ENCODE measurements around the gene IRS1. TPM values are rescaled to one million over a fixed set of nuclear protein-coding genes. Genes with fewer than 3 reads are reported as not detected.
"Not testable (repeated sequence)": the region's sequence is repeated elsewhere in the genome, so short reads cannot be mapped to it uniquely, and the experiment has no call there.

IRS1 gene
- total RNA-seq, 1 donor from 2014 or later: 11.3 TPM

DNA sequence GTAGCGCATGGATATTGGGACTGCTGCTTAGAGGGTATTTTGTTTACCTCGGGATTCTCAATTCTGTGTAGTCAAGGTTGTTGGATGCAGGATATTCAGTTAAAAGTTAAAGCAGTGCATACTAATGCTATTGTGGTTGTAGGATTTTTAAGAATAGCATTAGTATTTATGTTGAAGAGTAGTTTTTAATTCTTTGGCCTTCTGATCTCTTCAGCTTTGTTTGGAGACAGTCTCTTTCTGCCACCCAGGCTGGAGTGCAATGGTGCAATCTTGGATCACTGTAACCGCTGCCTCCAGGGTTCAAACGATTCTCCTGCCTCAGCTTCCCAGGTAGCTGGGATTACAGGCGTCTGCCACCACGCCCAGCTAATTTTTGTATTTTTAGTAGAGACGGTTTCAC lies 37.7 kb upstream of the IRS1 start:
- no peaks in the 10 kb centered on the region for H3K9me3 ChIP-seq
- ATAC-seq: no peak
- no peak for TF ChIP-seq CTCF (IDR thresholded peaks at IDR 0.05)
- no peaks in the 10 kb centered on the region for H3K36me3 ChIP-seq
- peak overlapping the region; percentile 100 for H3K27ac ChIP-seq
- no peaks in the 10 kb centered on the region for H3K27me3 ChIP-seq (ENCODE audit: low read depth)
- no peak for DNase-seq
- H3K4me1 ChIP-seq: peaks cover 36% of the 10 kb centered on the region
- intact Hi-C loops (cut with DNase I): no loop called here
- H3K4me3 ChIP-seq: peak overlapping the region; percentile 82

GRCh38 chr2:226836548-226836885 lies 36.9 kb upstream of the IRS1 start:
- peaks cover 36% of the 10 kb centered on the region for H3K4me1 ChIP-seq
- H3K36me3 ChIP-seq: no peaks in the 10 kb centered on the region
- H3K27me3 ChIP-seq (ENCODE audit: low read depth): no peaks in the 10 kb centered on the region
- ATAC-seq: peak in 1 of 2 donors; percentile 24
- no peak for TF ChIP-seq CTCF (IDR thresholded peaks at IDR 0.05)
- DNase-seq: no peak
- H3K9me3 ChIP-seq: no peaks in the 10 kb centered on the region
- intact Hi-C loops (cut with DNase I): no loop called here
- peak overlapping the region; percentile 82 for H3K4me3 ChIP-seq
- peak overlapping the region; percentile 100 for H3K27ac ChIP-seq

GRCh38 chr2:226835796-226836547 lies 36.4 kb upstream of the IRS1 start, which contains the start of gene RHBDD1:
TSS of gene RHBDD1 (plus strand) at chr2:226836054. CDS start at chr2:226864694, 28,640 bp downstream.
- intact Hi-C loops (cut with DNase I): no loop called here
- no peaks in the 10 kb centered on the region for H3K27me3 ChIP-seq (ENCODE audit: low read depth)
- no peaks in the 10 kb centered on the region for H3K9me3 ChIP-seq
- peak; percentile 96 for DNase-seq
- H3K4me3 ChIP-seq: peak within 1 kb of the TSS; percentile 82
- peak within 1 kb of the TSS; percentile 100 for H3K27ac ChIP-seq
- no peaks in the 10 kb centered on the region for H3K36me3 ChIP-seq
- H3K4me1 ChIP-seq: peaks cover 36% of the 10 kb centered on the region
- peak; percentile 99 for ATAC-seq
- no peak for TF ChIP-seq CTCF (IDR thresholded peaks at IDR 0.05)

DNA sequence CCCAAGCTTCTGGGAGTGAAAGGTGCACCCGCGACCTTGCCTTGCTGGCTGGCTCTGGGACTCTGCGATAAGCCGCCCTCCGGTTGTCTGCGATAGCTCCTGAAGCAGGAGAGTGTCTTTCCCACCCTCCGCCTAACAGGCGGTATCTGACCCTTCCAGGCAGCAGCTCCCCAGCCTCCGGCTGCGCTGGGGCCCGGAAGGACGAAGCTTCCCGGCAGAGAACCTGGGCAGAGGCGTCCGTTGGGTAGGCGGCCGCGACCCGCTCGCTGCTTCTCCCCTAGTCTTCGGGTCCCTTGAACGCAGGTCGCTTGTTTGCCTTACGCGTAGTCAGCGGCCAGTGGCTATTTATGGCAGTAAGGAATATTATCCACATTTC lies 35.8 kb upstream of the IRS1 start:
- DNase-seq (no peak), ATAC-seq (peak; percentile 47 to 58)
- no peak for TF ChIP-seq CTCF (IDR thresholded peaks at IDR 0.05)
- Histone ChIP-seq H3K36me3 (no peaks in the 10 kb centered on the region), H3K9me3 (no peaks in the 10 kb centered on the region), H3K27me3 (ENCODE audit: low read depth) (no peaks in the 10 kb centered on the region), H3K4me3 (peak overlapping the region; percentile 82), H3K4me1 (peaks cover 36% of the 10 kb centered on the region), H3K27ac (peak overlapping the region; percentile 100)
- intact Hi-C loops (cut with DNase I): no loop called here

- DNase-seq; H3K9me3 ChIP-seq; ATAC-seq; H3K36me3 ChIP-seq; H3K27me3 ChIP-seq (ENCODE audit: low read depth); intact Hi-C loops (cut with DNase I); H3K27ac ChIP-seq: not testable (repeated sequence)
- Histone ChIP-seq H3K4me1 (peaks cover 36% of the 10 kb centered on the region), H3K4me3 (peak overlapping the region; percentile 82)
These were observed 35.3 kb upstream of the IRS1 start for GRCh38 chr2:226834880-226835279.

DNA sequence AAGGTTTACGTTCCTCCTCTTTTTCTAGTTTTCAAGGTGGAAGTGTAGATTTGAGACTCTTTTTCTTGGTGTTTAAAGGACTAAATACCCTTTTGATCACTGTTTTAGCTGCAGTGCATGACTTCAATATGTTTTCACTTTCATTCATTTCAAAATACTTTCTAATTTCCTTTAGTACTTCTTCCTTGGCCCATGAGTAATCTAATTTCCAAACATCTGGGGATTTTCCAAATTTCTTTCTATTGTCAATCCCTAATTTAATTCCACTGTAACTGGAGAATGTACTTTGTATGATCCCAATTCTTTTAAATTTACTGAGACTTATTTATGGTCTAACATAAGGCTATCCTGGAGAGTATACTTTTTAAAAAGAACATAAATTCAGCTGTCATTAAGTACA lies 32.4 kb upstream of the IRS1 start:
- Histone ChIP-seq H3K36me3 (no peaks in the 10 kb centered on the region), H3K4me3 (no peak overlapping the region), H3K9me3 (no peaks in the 10 kb centered on the region), H3K4me1 (peaks cover 20% of the 10 kb centered on the region), H3K27me3 (ENCODE audit: low read depth) (no peaks in the 10 kb centered on the region), H3K27ac (no peak overlapping the region)
- no peak for TF ChIP-seq CTCF (IDR thresholded peaks at IDR 0.05)
- ATAC-seq: no peak
- intact Hi-C loops (cut with DNase I): no loop called here
- no peak for DNase-seq
